Keratinocyte (primary cell): ENCODE measurements around the gene ZC3H4.

Experiments
- CTCF ChIP-seq, 3 experiments: IDR thresholded peaks in 1 of 3; conservative IDR thresholded peaks in 1 of 3; optimal IDR thresholded peaks in 1 of 3; 2 replicates in 2 of 3; 3 replicates in 1 of 3; pipeline versions ENCODE3 to v1.5.1; 2011; ENCODE audit warnings: low read length in 3 of 3, mild to moderate bottlenecking in 3 of 3, moderate library complexity in 2 of 3, control low read depth in 1 of 3, inconsistent platforms in 1 of 3; ENCODE audit not compliant: insufficient read depth in 2 of 3; ENCODE audit errors: extremely low read depth in 1 of 3
- EZH2 ChIP-seq: IDR thresholded peaks from one replicate; pipeline ENCODE4 v1.6.1; 2012; ENCODE audit warnings: inconsistent platforms, mild to moderate bottlenecking, low read length, moderate library complexity

DNA sequence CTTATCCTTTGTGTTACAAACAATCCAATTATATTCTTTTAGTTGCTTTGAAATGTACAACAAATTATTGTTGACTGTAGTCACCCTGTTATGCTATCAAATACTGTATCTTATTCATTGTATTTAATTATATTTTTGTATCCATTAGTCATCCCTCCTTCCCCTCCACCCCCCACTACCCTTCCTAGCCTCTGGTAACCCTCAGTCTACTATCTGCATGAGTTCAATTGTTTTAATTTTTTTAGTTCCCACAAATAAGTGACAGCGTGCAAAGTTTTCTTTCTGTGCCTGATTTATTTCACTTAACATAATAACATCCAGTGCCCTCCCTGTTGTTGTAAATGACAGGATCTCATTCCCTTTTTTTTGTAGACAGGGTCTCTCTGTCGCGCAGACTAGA, 21.6 kb upstream of the ZC3H4 start:
- TF ChIP-seq CTCF (optimal IDR thresholded peaks at IDR 0.05 in 1 of 3, IDR thresholded peaks at IDR 0.05 in 1 of 3, conservative IDR thresholded peaks at IDR 0.05 in 1 of 3; ENCODE audit: extremely low read depth in 1 of 3, insufficient read depth in 2 of 3, low read length in 3 of 3) = no peak
- no peak for TF ChIP-seq EZH2
